ENCODE data around the gene PLD2. TPM values are rescaled to one million over a fixed set of nuclear protein-coding genes. Genes with fewer than 3 reads are reported as not detected.

The PLD2 gene
- total RNA-seq, 1 donor from 2014 or later: 49.3 TPM

GRCh38 chr17:4777969-4778760 is 28.8 kb upstream of the PLD2 start:
- DNase-seq (ENCODE audit: extremely low spot score, unreplicated experiment): no peak
- TF ChIP-seq CTCF (IDR thresholded peaks at IDR 0.05): no peak
- H3K9me3 Mint-ChIP-seq (ENCODE audit: unreplicated experiment): no peaks in the 10 kb centered on the region

GRCh38 chr17:4780325-4780955 is 26.5 kb upstream of the PLD2 start:
- no peaks in the 10 kb centered on the region for H3K4me1 Mint-ChIP-seq (ENCODE audit: unreplicated experiment)
- no peaks in the 10 kb centered on the region for H3K9me3 Mint-ChIP-seq (ENCODE audit: unreplicated experiment)
- H3K36me3 Mint-ChIP-seq (ENCODE audit: unreplicated experiment): no peaks in the 10 kb centered on the region
- no peak overlapping the region for H3K4me3 Mint-ChIP-seq (ENCODE audit: unreplicated experiment)
- TF ChIP-seq CTCF (IDR thresholded peaks at IDR 0.05): no peak
- no peak for DNase-seq (ENCODE audit: extremely low spot score, unreplicated experiment)
- no peak overlapping the region for H3K27ac Mint-ChIP-seq (ENCODE audit: unreplicated experiment)
- H3K27me3 Mint-ChIP-seq (ENCODE audit: unreplicated experiment): peaks cover 30% of the 10 kb centered on the region

More at GRCh38 chr17:4777969-4778760, 28.8 kb upstream of the PLD2 start:
- H3K36me3 Mint-ChIP-seq (ENCODE audit: unreplicated experiment): no peaks in the 10 kb centered on the region
- no peak overlapping the region for H3K4me3 Mint-ChIP-seq (ENCODE audit: unreplicated experiment)
- no peaks in the 10 kb centered on the region for H3K4me1 Mint-ChIP-seq (ENCODE audit: unreplicated experiment)
- peaks cover 34% of the 10 kb centered on the region for H3K27me3 Mint-ChIP-seq (ENCODE audit: unreplicated experiment)
- H3K27ac Mint-ChIP-seq (ENCODE audit: unreplicated experiment): no peak overlapping the region

GRCh38 chr17:4782652-4783051 is 24.3 kb upstream of the PLD2 start:
- no peak overlapping the region for H3K27ac Mint-ChIP-seq (ENCODE audit: unreplicated experiment)
- no peak for TF ChIP-seq CTCF (IDR thresholded peaks at IDR 0.05)
- peaks cover 30% of the 10 kb centered on the region for H3K27me3 Mint-ChIP-seq (ENCODE audit: unreplicated experiment)
- H3K9me3 Mint-ChIP-seq (ENCODE audit: unreplicated experiment): no peaks in the 10 kb centered on the region
- no peak overlapping the region for H3K4me3 Mint-ChIP-seq (ENCODE audit: unreplicated experiment)
- DNase-seq (ENCODE audit: extremely low spot score, unreplicated experiment): no peak
- H3K36me3 Mint-ChIP-seq (ENCODE audit: unreplicated experiment): no peaks in the 10 kb centered on the region
- peaks cover 4% of the 10 kb centered on the region for H3K4me1 Mint-ChIP-seq (ENCODE audit: unreplicated experiment)

- Mint-ChIP-seq H3K27me3 (ENCODE audit: unreplicated experiment) (peaks cover 8% of the 10 kb centered on the region), H3K27ac (ENCODE audit: unreplicated experiment) (no peak overlapping the region)
- no peak for TF ChIP-seq CTCF (IDR thresholded peaks at IDR 0.05)
These were observed 21.4 kb upstream of the PLD2 start for GRCh38 chr17:4785311-4786105.

GRCh38 chr17:4786106-4786511 is 20.8 kb upstream of the PLD2 start, which contains the start of gene VMO1:
Gene VMO1, minus strand, starts transcription at chr17:4786364. Its CDS starts 12 bp downstream, at chr17:4786352.
- Mint-ChIP-seq H3K4me3 (ENCODE audit: unreplicated experiment) (no peak within 1 kb of the TSS), H3K27ac (ENCODE audit: unreplicated experiment) (no peak within 1 kb of the TSS), H3K27me3 (ENCODE audit: unreplicated experiment) (peaks cover 5% of the 10 kb centered on the region)

More at GRCh38 chr17:4785311-4786105, 21.4 kb upstream of the PLD2 start:
- Mint-ChIP-seq H3K4me3 (ENCODE audit: unreplicated experiment) (no peak overlapping the region), H3K4me1 (ENCODE audit: unreplicated experiment) (peaks cover 14% of the 10 kb centered on the region), H3K36me3 (ENCODE audit: unreplicated experiment) (no peaks in the 10 kb centered on the region), H3K9me3 (ENCODE audit: unreplicated experiment) (no peaks in the 10 kb centered on the region)
- DNase-seq (ENCODE audit: extremely low spot score, unreplicated experiment): no peak

More at GRCh38 chr17:4786106-4786511, 20.8 kb upstream of the PLD2 start, which contains the start of gene VMO1:
- no peak for DNase-seq (ENCODE audit: extremely low spot score, unreplicated experiment)
- no peak for TF ChIP-seq CTCF (IDR thresholded peaks at IDR 0.05)
- H3K36me3 Mint-ChIP-seq (ENCODE audit: unreplicated experiment): no peaks in the 10 kb centered on the region
- peaks cover 17% of the 10 kb centered on the region for H3K4me1 Mint-ChIP-seq (ENCODE audit: unreplicated experiment)
- no peaks in the 10 kb centered on the region for H3K9me3 Mint-ChIP-seq (ENCODE audit: unreplicated experiment)

Data from osteocyte (in vitro differentiated cells).